HS-5 (cell line): Measurements from ENCODE around the gene SLC25A13.
"Not testable (repeated sequence)": the region's sequence is repeated elsewhere in the genome, so short reads cannot be mapped to it uniquely, and the experiment has no call there.

Experiments
- DNase-seq: peaks from one replicate; pipeline ENCODE4 v3.0.0-alpha.2; 2012; ENCODE audit warnings: low read depth

Gene SLC25A13

GRCh38 chr7:96297446-96297845 is 24.5 kb downstream of the SLC25A13 start:
- DNase-seq: not testable (repeated sequence)

GRCh38 chr7:96293911-96294310 is 28.0 kb downstream of the SLC25A13 start:
- DNase-seq: not testable (repeated sequence)

- no peak for DNase-seq
Observed at GRCh38 chr7:96287559-96287958, 34.3 kb downstream of the SLC25A13 start.

DNA sequence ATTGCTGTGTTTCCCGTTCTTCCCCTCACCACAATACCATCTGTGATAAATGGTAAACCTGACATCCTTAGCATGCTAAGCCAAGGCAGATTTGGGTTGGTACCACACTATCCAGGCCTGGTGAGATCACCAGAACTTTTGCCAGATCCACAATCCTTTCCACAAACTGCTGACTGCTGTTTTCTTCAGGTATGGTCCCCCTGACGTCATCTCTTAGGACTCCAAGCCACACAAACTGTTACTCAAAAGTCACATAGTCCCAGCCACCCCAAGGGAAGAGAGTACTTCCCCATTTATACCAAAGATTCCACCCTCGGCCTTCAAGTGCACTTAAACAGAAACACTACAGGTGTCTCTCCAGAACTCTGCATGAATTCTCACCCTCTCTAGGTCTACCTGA is 34.8 kb downstream of the SLC25A13 start:
- no peak for DNase-seq

DNA sequence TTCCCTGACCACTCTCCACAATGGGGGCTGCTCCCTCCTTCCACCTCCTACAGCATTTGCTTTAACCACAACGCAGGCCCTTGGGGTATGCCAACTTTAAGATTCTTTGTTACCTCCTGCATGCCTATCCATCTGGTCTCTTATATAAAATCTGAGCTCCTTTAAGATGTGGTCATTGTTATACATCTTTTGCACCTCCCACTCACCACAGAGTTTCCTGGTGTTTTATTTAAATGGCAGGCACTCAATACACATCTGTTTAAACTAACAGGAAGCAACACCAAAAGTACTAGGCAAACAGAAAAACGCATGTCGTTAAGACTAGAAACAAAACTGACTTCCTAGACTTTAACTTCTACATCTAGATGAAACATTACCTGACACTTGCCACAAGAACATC is 36.3 kb downstream of the SLC25A13 start:
- DNase-seq: no peak

DNA sequence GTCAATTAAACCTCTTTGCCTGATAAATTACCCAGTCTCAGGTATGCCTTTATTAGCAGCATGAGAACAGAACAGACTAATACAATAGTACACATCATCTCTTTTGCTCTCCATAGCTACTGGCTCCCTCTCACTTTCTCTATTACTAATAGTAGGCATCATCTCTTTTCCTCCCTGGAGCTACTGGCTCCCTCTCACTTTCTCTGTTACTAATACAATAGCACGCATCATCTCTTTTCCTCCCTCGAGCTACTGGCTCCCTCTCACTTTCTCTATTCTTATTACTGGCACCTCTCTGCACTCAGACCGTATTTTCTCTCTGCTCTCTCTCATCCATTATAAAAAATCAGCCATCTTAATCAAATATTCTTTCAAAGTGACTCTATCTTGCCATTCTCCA is 37.1 kb downstream of the SLC25A13 start:
- DNase-seq: no peak

DNA sequence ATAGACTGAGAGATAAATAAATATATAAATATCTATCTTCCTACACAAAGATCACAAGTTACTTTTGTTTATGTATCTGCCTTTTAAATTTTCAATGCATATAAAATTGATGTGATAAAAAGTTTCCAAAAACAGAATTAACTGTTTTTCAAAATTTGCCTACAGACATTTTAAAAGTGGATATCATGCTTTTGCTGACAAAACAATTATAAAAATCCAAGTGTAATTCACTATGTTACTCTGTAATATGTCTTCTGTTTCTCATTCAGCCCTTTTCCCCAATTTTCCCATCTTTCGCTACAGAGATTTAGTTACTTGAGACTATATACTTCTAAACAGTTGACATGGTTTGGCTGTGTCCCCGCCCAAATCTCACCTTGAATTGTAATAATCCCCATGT is 37.7 kb downstream of the SLC25A13 start:
- DNase-seq: no peak

- DNase-seq: no peak
Observed at GRCh38 chr7:96282835-96283234, 39.1 kb downstream of the SLC25A13 start.

GRCh38 chr7:96277921-96278320 is 44.0 kb downstream of the SLC25A13 start:
- no peak for DNase-seq

- no peak for DNase-seq
Observed at GRCh38 chr7:96276019-96276418, 45.9 kb downstream of the SLC25A13 start.

DNA sequence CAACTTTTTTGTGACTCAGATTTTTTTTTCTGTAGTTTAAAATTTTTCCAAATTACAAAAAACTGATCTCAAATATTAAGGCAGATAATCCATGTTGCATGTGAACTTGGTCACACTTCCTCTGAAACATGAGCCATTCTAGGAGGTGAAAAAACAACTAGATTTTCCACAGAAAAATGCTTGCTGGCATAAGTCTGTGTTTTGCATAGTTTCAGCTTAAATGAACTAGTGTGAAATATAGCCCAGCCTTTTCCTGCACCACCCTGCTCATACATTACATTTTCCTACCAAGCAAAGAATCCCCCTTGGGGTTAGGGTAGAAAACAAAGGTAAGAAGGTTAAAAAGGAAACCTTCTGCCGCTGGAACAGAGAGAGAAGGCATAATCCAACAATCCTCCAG is 48.2 kb downstream of the SLC25A13 start:
- no peak for DNase-seq

DNA sequence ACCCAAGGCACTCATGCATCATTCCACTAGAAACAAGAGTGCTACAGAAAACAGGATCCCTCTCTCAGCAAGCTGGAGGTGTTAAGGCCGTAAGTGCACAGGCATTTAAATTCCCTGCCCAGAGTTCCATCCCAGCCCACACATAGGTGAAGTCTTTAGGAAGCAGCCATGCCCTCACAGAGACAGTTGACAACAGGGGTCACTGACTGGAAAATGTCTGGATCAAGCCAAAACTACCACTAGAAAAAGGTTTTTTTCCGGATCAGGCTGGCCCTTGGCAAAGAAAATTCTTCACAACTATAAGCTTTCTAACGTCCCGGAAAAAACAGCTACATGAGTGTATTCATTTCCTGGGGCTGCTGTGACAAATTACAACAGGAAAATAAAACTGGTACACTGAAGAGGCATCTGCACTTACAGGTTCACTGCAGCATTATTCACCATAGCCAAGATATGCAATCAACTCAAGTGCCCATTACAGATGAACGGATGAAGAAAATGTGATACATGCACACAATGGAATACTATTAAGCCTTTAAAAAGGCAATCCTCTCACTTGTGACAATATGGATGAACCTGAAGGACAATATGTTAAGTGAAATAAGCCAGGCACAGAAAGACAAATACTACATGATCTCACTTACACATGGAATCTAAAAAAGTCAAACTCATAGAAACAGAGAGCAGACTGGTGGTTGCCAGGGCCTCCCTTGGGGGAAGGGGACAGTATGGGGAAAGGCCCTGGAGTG is 52.5 kb downstream of the SLC25A13 start:
- DNase-seq: no peak

DNA sequence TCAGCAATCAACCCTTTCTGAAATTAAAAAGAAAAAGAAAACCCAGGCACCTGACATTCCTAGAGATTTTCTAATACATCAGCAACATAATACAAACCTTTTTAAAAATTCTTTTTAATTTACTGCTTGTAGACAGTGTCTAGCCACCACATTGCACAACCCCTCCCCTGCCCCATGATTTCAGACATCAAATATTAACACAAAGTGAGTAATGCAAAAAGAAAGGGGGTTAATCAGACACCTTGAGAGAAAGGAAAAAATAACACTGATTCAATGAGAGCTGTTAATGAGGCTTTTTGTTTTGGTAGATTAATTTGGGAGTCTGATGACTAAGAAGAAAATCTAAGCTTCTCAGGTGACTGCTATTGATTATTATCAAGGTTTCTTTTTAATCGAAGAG is 55.3 kb downstream of the SLC25A13 start:
- no peak for DNase-seq

GRCh38 chr7:96266015-96266414 is 55.9 kb downstream of the SLC25A13 start:
- no peak for DNase-seq

DNA sequence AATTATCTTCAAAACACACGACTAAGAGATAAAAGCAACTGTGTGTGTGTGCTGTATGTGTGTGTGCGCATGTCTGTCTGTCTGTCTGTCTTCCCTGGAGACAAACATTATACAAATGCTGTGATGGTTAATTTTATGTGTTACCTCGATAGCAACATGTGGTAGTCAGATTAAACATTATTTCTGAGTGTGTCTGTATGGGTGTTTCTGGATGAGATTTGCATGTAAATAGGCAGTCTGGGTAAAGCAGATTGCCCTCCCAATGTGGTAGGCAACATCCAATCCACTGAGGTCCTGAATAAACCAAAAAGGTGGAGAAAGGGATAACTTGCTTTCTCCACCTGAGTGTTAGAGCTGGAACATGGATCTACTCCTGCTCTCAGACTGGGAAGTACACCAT is 67.9 kb downstream of the SLC25A13 start:
- no peak for DNase-seq

GRCh38 chr7:96253441-96253840 is 68.5 kb downstream of the SLC25A13 start:
- DNase-seq: no peak

GRCh38 chr7:96250776-96251361 is 71.0 kb downstream of the SLC25A13 start:
- no peak for DNase-seq

DNA sequence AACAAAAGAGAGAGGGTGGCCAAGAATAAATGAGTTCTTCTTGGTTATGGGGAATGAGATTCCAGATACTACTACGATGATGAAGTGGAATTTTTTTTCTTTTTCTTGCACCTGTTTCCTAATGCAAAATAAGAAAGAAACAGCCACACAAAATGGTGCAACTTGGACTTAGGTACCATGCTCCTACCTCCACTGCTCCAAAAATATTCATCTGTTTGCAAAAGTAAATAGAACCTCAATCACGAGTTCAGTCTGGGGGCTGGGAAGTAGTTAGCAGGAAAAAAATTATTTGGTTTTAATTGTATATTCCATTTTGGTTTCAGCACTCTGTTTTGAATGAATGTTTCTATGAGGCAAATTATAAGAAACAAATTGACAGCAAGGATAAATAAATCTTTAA is 73.5 kb downstream of the SLC25A13 start:
- no peak for DNase-seq

GRCh38 chr7:96246919-96247318 is 75.0 kb downstream of the SLC25A13 start:
- no peak for DNase-seq

GRCh38 chr7:96244992-96245292 is 77.0 kb downstream of the SLC25A13 start:
- DNase-seq: no peak

DNA sequence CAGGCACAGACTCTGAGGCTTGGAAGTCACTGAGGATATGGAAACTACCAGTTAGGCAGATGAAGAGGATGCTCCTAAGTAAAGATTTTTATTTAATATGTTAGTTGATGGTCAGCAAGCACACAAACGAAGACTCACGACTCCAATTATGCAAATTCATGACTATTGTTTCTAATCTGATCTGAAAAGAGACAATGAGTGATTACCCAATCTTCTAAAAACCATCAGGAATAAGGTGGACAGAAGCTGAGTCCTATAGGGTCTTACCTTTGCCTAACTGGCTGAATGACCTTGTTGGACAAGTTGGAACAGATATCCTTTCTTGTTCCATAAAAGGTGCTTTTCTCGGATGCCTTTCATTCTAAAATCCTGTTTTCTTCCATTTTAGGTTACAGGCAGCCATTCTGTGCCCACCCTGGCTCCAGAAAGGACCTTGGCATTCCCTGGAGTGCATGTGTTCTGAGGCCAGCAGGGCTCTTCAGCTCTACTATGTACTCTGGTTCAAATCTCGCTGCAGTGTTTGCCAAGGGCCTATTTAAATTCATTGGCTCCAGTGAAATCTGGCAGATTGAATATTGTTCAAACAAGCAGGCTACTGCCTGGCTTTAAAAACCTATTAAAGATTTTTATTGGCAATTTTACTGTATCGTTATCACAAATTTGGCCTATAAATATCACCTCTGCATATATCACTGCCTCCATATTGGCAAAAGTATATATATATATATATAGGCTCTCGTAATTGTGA is 77.5 kb downstream of the SLC25A13 start:
- DNase-seq: no peak

- no peak for DNase-seq
Observed at GRCh38 chr7:96243241-96243640, 78.7 kb downstream of the SLC25A13 start.

DNA sequence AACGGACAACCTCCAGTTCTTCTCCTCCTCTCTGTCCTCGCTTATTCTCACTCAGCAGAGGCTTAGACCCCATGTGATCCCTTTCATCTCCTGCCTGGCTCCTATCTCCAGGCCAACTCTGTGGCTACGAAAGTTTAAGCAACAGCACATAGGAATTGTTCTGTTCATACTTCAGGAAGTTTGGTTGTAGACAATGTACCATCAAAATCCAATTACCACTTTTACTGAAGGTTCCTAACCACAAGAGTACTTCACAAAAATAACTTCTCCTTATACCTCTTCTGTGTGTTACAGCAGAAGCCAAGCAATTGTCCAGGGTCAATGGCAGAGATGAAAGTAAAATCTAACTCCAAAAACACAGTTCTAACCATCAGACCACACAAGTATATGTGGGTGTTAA is 80.0 kb downstream of the SLC25A13 start:
- DNase-seq: no peak
